OCI-LY3 (cell line): ENCODE results near the gene SCN8A.

Experiments used
- H2AFZ ChIP-seq: fragments of 200-600, 300-600 bp; shearing (Covaris generic); 2 replicates; pipeline ENCODE4 v1.6.0; 2014; ENCODE audit warnings: antibody characterized with exemption, low read depth, low read length
- H3K27ac ChIP-seq: fragments of 200-600, 300-600 bp; sonication (generic); 2 replicates; pipeline ENCODE4 v1.5.1; 2014; ENCODE audit warnings: mild to moderate bottlenecking, low read length, moderate library complexity, mixed read lengths
- H3K27me3 ChIP-seq: fragments of 200-600, 300-600 bp; sonication (generic); 2 replicates; pipeline ENCODE4 v1.6.1; 2014; ENCODE audit warnings: low read depth, low read length, mixed read lengths
- H3K36me3 ChIP-seq: fragments of 200-600, 300-600 bp; sonication (generic); replicated peaks from 2 replicates; pipeline ENCODE3; 2014; ENCODE audit warnings: low read depth, low read length, mixed read lengths
- H3K4me1 ChIP-seq: fragments of 300-600, 200-600 bp; sonication (generic); 2 replicates; pipeline ENCODE4 v1.6.1; 2014; ENCODE audit warnings: low read length, mixed read lengths
- H3K4me2 ChIP-seq: fragments of 200-600, 300-600 bp; sonication (generic); 2 replicates; pipeline ENCODE4 v1.6.1; 2014; ENCODE audit warnings: low read length, mixed read lengths
- H3K4me3 ChIP-seq: fragments of 300-600, 200-600 bp; sonication (generic); 2 replicates; pipeline ENCODE4 v1.5.1; 2014; ENCODE audit warnings: antibody characterized with exemption, mild to moderate bottlenecking, low read length, moderate library complexity
- H3K79me2 ChIP-seq: fragments of 300-600, 200-600 bp; shearing (Covaris generic); 2 replicates; pipeline ENCODE4 v1.6.1; 2014; ENCODE audit warnings: mild to moderate bottlenecking, low read length, mixed read lengths
- H3K9ac ChIP-seq: fragments of 300-600, 200-600 bp; shearing (Covaris generic); 2 replicates; pipeline ENCODE4 v1.6.0; 2014; ENCODE audit warnings: mild to moderate bottlenecking, low read length, moderate library complexity
- H3K9me3 ChIP-seq: fragments of 200-600, 300-600 bp; shearing (Covaris generic); 2 replicates; pipeline ENCODE4 v1.6.1; 2014; ENCODE audit warnings: low read length, mixed read lengths; ENCODE audit not compliant: insufficient read depth
- H4K20me1 ChIP-seq: fragments of 200-600, 300-600 bp; sonication (generic); 2 replicates; pipeline ENCODE4 v1.6.1; 2016; ENCODE audit warnings: low read length, mixed read lengths; ENCODE audit not compliant: insufficient read depth
- EZH2phosphoT487 ChIP-seq: fragments of 200-600 bp; shearing (Covaris generic); IDR thresholded peaks from 2 replicates; pipeline ENCODE4 v1.6.1; 2018; ENCODE audit warnings: antibody characterized with exemption, mixed run types, low read depth
- TF ChIP-seq, protein P1 (sequence below): fragments of 200-600, 300-600 bp; sonication (generic); IDR thresholded peaks from 2 replicates; pipeline ENCODE4 v1.5.1; 2014; ENCODE audit warnings: antibody characterized with exemption, low read length, low read depth

Gene SCN8A

GRCh38 chr12:51591016-51591901 is at the start of gene SCN8A:
TSS of gene SCN8A (plus strand) at chr12:51591233. CDS start at chr12:51662818, 71,585 bp downstream.
- Histone ChIP-seq H3K4me1 (peaks cover 8% of the 10 kb centered on the region), H3K9me3 (no peaks in the 10 kb centered on the region), H3K4me2 (peak within 1 kb of the TSS; percentile 90), H3K4me3 (peak within 1 kb of the TSS; percentile 92), H3K36me3 (no peaks in the 10 kb centered on the region), H2AFZ (peak within 1 kb of the TSS; percentile 99), H3K27me3 (no peaks in the 10 kb centered on the region), H4K20me1 (peaks cover 14% of the 10 kb centered on the region), H3K27ac (0 out of 2 replicates have a peak within 1 kb of the TSS, but pooled peaks have one; percentile 7), H3K79me2 (peaks cover 3% of the 10 kb centered on the region; the same call in 1 of the 2 replicates), H3K9ac (peak within 1 kb of the TSS; percentile 76)
- TF ChIP-seq EZH2phosphoT487: no peak
- TF ChIP-seq, protein P1, sequence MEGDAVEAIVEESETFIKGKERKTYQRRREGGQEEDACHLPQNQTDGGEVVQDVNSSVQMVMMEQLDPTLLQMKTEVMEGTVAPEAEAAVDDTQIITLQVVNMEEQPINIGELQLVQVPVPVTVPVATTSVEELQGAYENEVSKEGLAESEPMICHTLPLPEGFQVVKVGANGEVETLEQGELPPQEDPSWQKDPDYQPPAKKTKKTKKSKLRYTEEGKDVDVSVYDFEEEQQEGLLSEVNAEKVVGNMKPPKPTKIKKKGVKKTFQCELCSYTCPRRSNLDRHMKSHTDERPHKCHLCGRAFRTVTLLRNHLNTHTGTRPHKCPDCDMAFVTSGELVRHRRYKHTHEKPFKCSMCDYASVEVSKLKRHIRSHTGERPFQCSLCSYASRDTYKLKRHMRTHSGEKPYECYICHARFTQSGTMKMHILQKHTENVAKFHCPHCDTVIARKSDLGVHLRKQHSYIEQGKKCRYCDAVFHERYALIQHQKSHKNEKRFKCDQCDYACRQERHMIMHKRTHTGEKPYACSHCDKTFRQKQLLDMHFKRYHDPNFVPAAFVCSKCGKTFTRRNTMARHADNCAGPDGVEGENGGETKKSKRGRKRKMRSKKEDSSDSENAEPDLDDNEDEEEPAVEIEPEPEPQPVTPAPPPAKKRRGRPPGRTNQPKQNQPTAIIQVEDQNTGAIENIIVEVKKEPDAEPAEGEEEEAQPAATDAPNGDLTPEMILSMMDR: no peak

GRCh38 chr12:51546097-51546496 is 44.9 kb upstream of the SCN8A start:
- Histone ChIP-seq H3K4me2 (no peak overlapping the region), H3K79me2 (no peaks in the 10 kb centered on the region), H3K27me3 (peaks cover 34% of the 10 kb centered on the region; the same call in 1 of the 2 replicates), H2AFZ (no peak overlapping the region), H3K4me3 (no peak overlapping the region), H3K9me3 (no peaks in the 10 kb centered on the region), H3K9ac (no peak overlapping the region), H4K20me1 (no peaks in the 10 kb centered on the region), H3K4me1 (no peaks in the 10 kb centered on the region), H3K36me3 (no peaks in the 10 kb centered on the region), H3K27ac (no peak overlapping the region)
- TF ChIP-seq EZH2phosphoT487: no peak
- TF ChIP-seq, protein P1: no peak

DNA sequence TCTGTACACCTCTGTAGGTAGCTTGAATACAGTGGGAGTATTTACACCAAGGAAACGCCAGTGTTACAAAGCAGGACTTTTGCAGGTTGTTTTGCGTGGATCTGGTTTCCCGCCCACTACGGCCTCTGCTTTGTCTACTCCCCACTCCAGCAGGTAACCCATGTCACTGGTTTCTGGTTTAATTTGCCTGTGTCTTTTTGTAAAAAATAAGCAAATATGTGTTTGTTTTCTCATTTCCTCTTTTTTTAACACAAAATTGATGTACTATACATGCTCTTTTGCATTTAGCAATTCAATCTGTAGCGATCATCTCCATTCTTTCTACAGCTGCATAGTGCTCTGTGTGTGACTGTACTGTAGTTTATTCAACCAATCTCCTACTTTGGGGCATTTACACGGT is 43.4 kb upstream of the SCN8A start:
- Histone ChIP-seq H3K27ac (no peak overlapping the region), H2AFZ (no peak overlapping the region), H3K9ac (no peak overlapping the region), H3K9me3 (no peaks in the 10 kb centered on the region), H4K20me1 (no peaks in the 10 kb centered on the region), H3K4me2 (no peak overlapping the region), H3K27me3 (peaks cover 41% of the 10 kb centered on the region; the same call in 1 of the 2 replicates), H3K4me3 (no peak overlapping the region), H3K79me2 (no peaks in the 10 kb centered on the region), H3K4me1 (no peaks in the 10 kb centered on the region), H3K36me3 (no peaks in the 10 kb centered on the region)
- TF ChIP-seq, protein P1: no peak
- no peak for TF ChIP-seq EZH2phosphoT487

DNA sequence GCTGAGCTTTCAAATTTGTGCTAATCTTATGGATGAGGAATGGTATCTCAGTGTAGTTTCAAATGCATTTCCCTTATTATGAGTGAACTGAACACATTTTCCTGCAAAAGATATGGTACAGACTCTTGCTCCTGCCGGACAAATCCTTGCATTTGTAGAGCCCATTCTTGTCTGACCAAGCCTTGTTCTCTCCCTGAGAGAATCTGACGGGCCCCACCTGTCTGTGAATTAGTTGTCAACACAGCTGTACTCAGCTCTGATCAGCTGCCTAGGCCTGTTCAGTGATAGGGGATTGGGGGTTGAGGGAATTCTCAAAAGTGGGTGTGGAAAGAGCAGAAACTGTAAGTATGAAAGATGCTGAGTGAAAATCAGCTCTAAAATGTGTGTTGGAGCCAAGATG is 42.8 kb upstream of the SCN8A start:
- Histone ChIP-seq H3K36me3 (no peaks in the 10 kb centered on the region), H3K27me3 (peaks cover 43% of the 10 kb centered on the region), H3K4me2 (no peak overlapping the region), H3K9me3 (no peaks in the 10 kb centered on the region), H3K4me3 (no peak overlapping the region), H3K9ac (no peak overlapping the region), H4K20me1 (no peaks in the 10 kb centered on the region), H3K27ac (no peak overlapping the region), H3K4me1 (no peaks in the 10 kb centered on the region), H3K79me2 (no peaks in the 10 kb centered on the region), H2AFZ (no peak overlapping the region)
- TF ChIP-seq, protein P1: no peak
- TF ChIP-seq EZH2phosphoT487: no peak
